ENCODE data around the gene MTRF1L.

- TF ChIP-seq CTCF (IDR thresholded peaks at IDR 0.05; ENCODE audit: poor library complexity) (no peak), EZH2 (IDR thresholded peaks at IDR 0.05; ENCODE audit: borderline replicate concordance) (no peak), EZH2phosphoT487 (IDR thresholded peaks at IDR 0.05; ENCODE audit: low read depth, severe bottlenecking, unreplicated experiment) (no peak)
These were observed 36.0 kb upstream of the MTRF1L start for GRCh38 chr6:153038378-153039057.
